Endothelial cell of umbilical vein (primary cell): ENCODE data around the gene KLF15. TPM values are rescaled to one million over a fixed set of nuclear protein-coding genes. Genes with fewer than 3 reads are reported as not detected.

Experiments used
- BruUV-seq: library from RNA; stranded (reverse); fragments of 400-500 nt; replicated peaks from 2 replicates; lab custom pipeline; 2021; lab: Mats Ljungman, UMichigan
- CTCF ChIA-PET: fragments of 300-600, 350-600 bp; sonication (Branson Sonifier 250); formaldehyde crosslinking; loops from one replicate; lab custom pipeline; 2021; ENCODE audit warnings: antibody characterized with exemption, inconsistent platforms; lab: Charles Lee
- POLR2A ChIA-PET: fragments of 300-600, 350-600 bp; sonication (Branson Sonifier 250); formaldehyde crosslinking; loops from one replicate; lab custom pipeline; 2021; ENCODE audit warnings: antibody characterized with exemption, inconsistent platforms; lab: Charles Lee
- DNase-seq: peaks from one replicate; pipeline ENCODE4 v3.0.0-alpha.2; 2011; ENCODE audit warnings: low read depth, low spot score
- FAIRE-seq: peaks from 2 replicates; lab custom pipeline; 2011; peaks lifted over from hg19 to GRCh38; lab: Jason Lieb, UNC
- H2AFZ ChIP-seq: 2 replicates; pipeline ENCODE4 v1.6.0; 2012; ENCODE audit warnings: low read depth, low read length, control low read depth, inconsistent platforms
- H3K27ac ChIP-seq: 2 replicates; pipeline ENCODE4 v1.5.1; 2011; ENCODE audit warnings: low read depth, mild to moderate bottlenecking, control low read depth, low read length, moderate library complexity; ENCODE audit not compliant: insufficient read depth
- H3K27me3 ChIP-seq, 2 experiments: 2 replicates each; pipeline versions ENCODE4 v1.6.0 to v1.6.1; 2011; ENCODE audit warnings: low read length in 2 of 2, mixed read lengths in 1 of 2; ENCODE audit not compliant: control insufficient read depth in 2 of 2, insufficient read depth in 2 of 2
- H3K36me3 ChIP-seq, 2 experiments: 2 replicates in 1 of 2; 3 replicates in 1 of 2; pipeline ENCODE4 v1.5.1; 2011; ENCODE audit warnings: low read length in 2 of 2, mild to moderate bottlenecking in 1 of 2, moderate library complexity in 1 of 2; ENCODE audit not compliant: control insufficient read depth in 2 of 2, insufficient read depth in 2 of 2; ENCODE audit errors: extremely low read depth in 1 of 2
- H3K4me1 ChIP-seq: 3 replicates; pipeline ENCODE4 v1.5.1; 2011; ENCODE audit warnings: mild to moderate bottlenecking, low read length; ENCODE audit not compliant: control insufficient read depth, insufficient read depth; ENCODE audit errors: extremely low read depth
- H3K4me2 ChIP-seq: 2 replicates; pipeline ENCODE4 v1.6.1; 2011; ENCODE audit warnings: low read length, control low read depth, mixed read lengths; ENCODE audit not compliant: insufficient read depth
- H3K4me3 ChIP-seq, 3 experiments: fragments of 200-600 bp in 1 of 3; sonication (generic), shearing (Covaris generic) in 1 of 3; replicated peaks in 1 of 3; 2 replicates each; pipeline ENCODE4 v1.5.1; 2011 to 2016; ENCODE audit warnings: control low read depth in 3 of 3, low read length in 3 of 3, mild to moderate bottlenecking in 2 of 3, inconsistent platforms in 1 of 3, low read depth in 1 of 3, moderate library complexity in 1 of 3; ENCODE audit not compliant: insufficient read depth in 1 of 3
- H3K79me2 ChIP-seq: 2 replicates; pipeline ENCODE4 v1.6.0; 2012; ENCODE audit warnings: low read length, inconsistent platforms; ENCODE audit not compliant: control insufficient read depth, insufficient read depth
- H3K9ac ChIP-seq: replicated peaks from 2 replicates; pipeline ENCODE3; 2011; ENCODE audit warnings: low read length, control low read depth; ENCODE audit not compliant: insufficient read depth; ENCODE audit errors: extremely low read depth
- H3K9me1 ChIP-seq: replicated peaks from 3 replicates; pipeline ENCODE4 v1.6.0; 2011; ENCODE audit warnings: mild to moderate bottlenecking, low read length; ENCODE audit not compliant: control insufficient read depth, insufficient read depth; ENCODE audit errors: extremely low read depth
- H3K9me3 ChIP-seq: replicated peaks from 2 replicates; pipeline ENCODE4 v1.5.1; 2012; ENCODE audit warnings: low read length, inconsistent platforms; ENCODE audit not compliant: control insufficient read depth, insufficient read depth
- H4K20me1 ChIP-seq: replicated peaks from 2 replicates; pipeline ENCODE3; 2011; ENCODE audit warnings: mild to moderate bottlenecking, low read length; ENCODE audit not compliant: control insufficient read depth, insufficient read depth; ENCODE audit errors: extremely low read depth
- CTCF ChIP-seq, 2 donors: IDR thresholded peaks; 1 replicate in 1 of 2; 2 replicates in 1 of 2; pipeline ENCODE4 v1.5.1; 2011; ENCODE audit warnings: low read length in 2 of 2, mild to moderate bottlenecking in 2 of 2, moderate library complexity in 2 of 2, control low read depth in 1 of 2, inconsistent platforms in 1 of 2, low read depth in 1 of 2; ENCODE audit not compliant: insufficient read depth in 1 of 2; ENCODE audit errors: extremely low read depth in 1 of 2
- EZH2 ChIP-seq: IDR thresholded peaks from 2 replicates; pipeline ENCODE4 v1.6.1; 2012; ENCODE audit warnings: borderline replicate concordance, low read depth, mild to moderate bottlenecking, moderate library complexity, low read length, inconsistent platforms; ENCODE audit not compliant: severe bottlenecking
- FOS ChIP-seq: IDR thresholded peaks from 2 replicates; pipeline ENCODE4 v1.6.1; 2011; ENCODE audit warnings: mild to moderate bottlenecking, low read length, moderate library complexity, borderline replicate concordance; ENCODE audit not compliant: insufficient read depth
- GATA2 ChIP-seq: IDR thresholded peaks from 2 replicates; pipeline ENCODE4 v1.7.0; 2011; ENCODE audit warnings: low read depth, mild to moderate bottlenecking, moderate library complexity, mixed read lengths, low read length; ENCODE audit not compliant: insufficient read length, insufficient read depth
- JUN ChIP-seq: IDR thresholded peaks from 2 replicates; pipeline ENCODE4 v1.6.1; 2011; ENCODE audit warnings: borderline replicate concordance, low read depth; ENCODE audit not compliant: insufficient read length, insufficient read depth
- MAX ChIP-seq: IDR thresholded peaks from 2 replicates; pipeline ENCODE4 v1.6.1; 2011; ENCODE audit not compliant: insufficient read depth, insufficient read length
- MYC ChIP-seq: IDR thresholded peaks from one replicate; pipeline ENCODE4 v1.6.1; 2011; ENCODE audit warnings: mild to moderate bottlenecking, low read depth, low read length
- POLR2A ChIP-seq: IDR thresholded peaks from 2 replicates; pipeline ENCODE4 v1.6.1; 2012; ENCODE audit warnings: low read depth, mild to moderate bottlenecking, control low read depth, low read length
- POLR2AphosphoS5 ChIP-seq: IDR thresholded peaks from 2 replicates; pipeline ENCODE4 v1.6.1; 2012; ENCODE audit warnings: low read depth, mild to moderate bottlenecking, control low read depth, low read length, moderate library complexity; ENCODE audit not compliant: insufficient read depth
- dilution Hi-C: fragments of 300-500 bp; cut with MboI; formaldehyde crosslinking; loops from one replicate; pipeline ENCODE4 v1.15.0; 2019; ENCODE audit warnings: low sequenced_read_pairs; ENCODE audit not compliant: extremely low pct_ligation_motif_present
- intact Hi-C: fragments of 100-400 bp; cut with micrococcal nuclease; formaldehyde crosslinking; loops from one replicate; pipeline ENCODE4 v1.10.0; 2022
- polyA plus RNA-seq, 4 experiments: library from polyadenylated mRNA; depleted of rRNA in 3 of 4; stranded (reverse) in 3 of 4; unstranded in 1 of 4; fragments of >200 nt; gene quantifications; 2 replicates each; pipeline versions ENCODE4 v1.2.1 to v1.2.3, GENCODE V29; 2011 to 2012; ENCODE audit warnings: missing spikeins in 1 of 4
- total RNA-seq: library from RNA; stranded (reverse); gene quantifications from 2 replicates; pipeline ENCODE4 v1.2.3, GENCODE V29; 2021

The KLF15 gene
- total and polyA plus RNA-seq, 2 donors (not counting 3 experiments of a cell fraction or from before 2014, with no cell fraction given) = 2.2 to 3.0 TPM

GRCh38 chr3:126344380-126345041, 12.7 kb downstream of the KLF15 start:
- CTCF ChIA-PET = no interaction called here

More at GRCh38 chr3:126344380-126345041, 12.7 kb downstream of the KLF15 start:
- Histone ChIP-seq H3K4me1 (no peaks in the 10 kb centered on the region), H3K9ac (no peak overlapping the region), H3K9me3 (no peaks in the 10 kb centered on the region), H3K27ac (no peak overlapping the region), H3K9me1 (no peaks in the 10 kb centered on the region), H3K36me3 (no peaks in the 10 kb centered on the region), H2AFZ (no peak overlapping the region), H3K4me3 (no peak overlapping the region), H3K79me2 (no peaks in the 10 kb centered on the region), H3K27me3 (no peaks in the 10 kb centered on the region), H3K4me2 (no peak overlapping the region), H4K20me1 (no peaks in the 10 kb centered on the region)
- no TSS peak for BruUV-seq
- DNase-seq = no peak
- POLR2A ChIA-PET = no interaction called here
- intact Hi-C loops = no loop called here
- dilution Hi-C loops = no loop called here
- TF ChIP-seq MAX (no peak), EZH2 (no peak), CTCF (IDR thresholded peaks at IDR 0.05; ENCODE audit: extremely low read depth in 1 of 2, insufficient read depth in 1 of 2, low read depth in 1 of 2, low read length in 2 of 2) (no peak), JUN (no peak), POLR2AphosphoS5 (no peak), FOS (no peak), MYC (no peak), POLR2A (no peak), GATA2 (no peak)
- FAIRE-seq = no peak
